Glutamatergic neuron (in vitro differentiated cells): ENCODE results near the gene CBFB. TPM values are rescaled to one million over a fixed set of nuclear protein-coding genes. Genes with fewer than 3 reads are reported as not detected.

Experiments used
- DNase-seq: peaks from one replicate; pipeline ENCODE4 v3.0.0; 2022
- H3K27ac Mint-ChIP-seq: one replicate; pipeline ENCODE4 v1.8.0; 2020; ENCODE audit warnings: mild to moderate bottlenecking, mixed read lengths, inconsistent platforms; ENCODE audit not compliant: unreplicated experiment
- H3K27me3 Mint-ChIP-seq: one replicate; pipeline ENCODE4 v1.8.0; 2020; ENCODE audit warnings: mild to moderate bottlenecking, moderate library complexity, mixed read lengths, inconsistent platforms; ENCODE audit not compliant: unreplicated experiment
- H3K36me3 Mint-ChIP-seq: one replicate; pipeline ENCODE4 v1.8.0; 2020; ENCODE audit warnings: mild to moderate bottlenecking, mixed read lengths, inconsistent platforms; ENCODE audit not compliant: unreplicated experiment
- H3K4me1 Mint-ChIP-seq: one replicate; pipeline ENCODE4 v1.8.0; 2020; ENCODE audit warnings: mild to moderate bottlenecking, low read depth, mixed read lengths, inconsistent platforms; ENCODE audit not compliant: unreplicated experiment
- H3K4me3 Mint-ChIP-seq: one replicate; pipeline ENCODE4 v1.8.0; 2020; ENCODE audit warnings: mild to moderate bottlenecking, mixed read lengths, inconsistent platforms; ENCODE audit not compliant: unreplicated experiment
- H3K9me3 Mint-ChIP-seq: one replicate; pipeline ENCODE4 v1.8.0; 2020; ENCODE audit warnings: mild to moderate bottlenecking, moderate library complexity, mixed read lengths, inconsistent platforms; ENCODE audit not compliant: unreplicated experiment
- CTCF ChIP-seq: fragments of 200-600 bp; sonication (generic); IDR thresholded peaks from one replicate; pipeline ENCODE4 v1.5.0; 2021; ENCODE audit not compliant: partially characterized antibody, unreplicated experiment
- total RNA-seq: library from RNA; stranded (reverse); fragmentation: NEBNext Ultra II Directional; extraction: Animal tissue kit (Norgen Biotek cat#: 25700); gene quantifications from one replicate; pipeline ENCODE4 v1.2.1, GENCODE V29; 2021; ENCODE audit not compliant: unreplicated experiment

Gene CBFB
- total RNA-seq, 1 donor from 2014 or later, result 168 TPM

- Mint-ChIP-seq H3K27me3 (peaks cover 4% of the 10 kb centered on the region), H3K4me3 (peak overlapping the region; percentile 59), H3K4me1 (peaks cover 19% of the 10 kb centered on the region), H3K27ac (no peak overlapping the region), H3K36me3 (no peaks in the 10 kb centered on the region), H3K9me3 (peaks cover 6% of the 10 kb centered on the region)
- no peak for TF ChIP-seq CTCF
- DNase-seq, result no peak
Measured at GRCh38 chr16:67027046-67027445, 1.9 kb upstream of the CBFB start.

GRCh38 chr16:67028167-67028695 lies 718 bp upstream of the CBFB start:
- Mint-ChIP-seq H3K27ac (peak overlapping the region; percentile 28), H3K9me3 (peaks cover 6% of the 10 kb centered on the region), H3K4me3 (peak overlapping the region; percentile 64), H3K27me3 (peaks cover 4% of the 10 kb centered on the region), H3K36me3 (no peaks in the 10 kb centered on the region), H3K4me1 (peaks cover 16% of the 10 kb centered on the region)
- TF ChIP-seq CTCF, result no peak
- no peak for DNase-seq

- H3K27ac Mint-ChIP-seq, result peak overlapping the region; percentile 77
- peak overlapping the region; percentile 90 for H3K4me3 Mint-ChIP-seq
Measured at GRCh38 chr16:67029254-67030096, 526 bp downstream of the CBFB start.

GRCh38 chr16:67030221-67030962 lies 1.4 kb downstream of the CBFB start:
- DNase-seq, result no peak
- Mint-ChIP-seq H3K36me3 (no peaks in the 10 kb centered on the region), H3K4me1 (peaks cover 24% of the 10 kb centered on the region), H3K4me3 (peak overlapping the region; percentile 90), H3K27ac (peak overlapping the region; percentile 77), H3K27me3 (peaks cover 4% of the 10 kb centered on the region), H3K9me3 (peaks cover 4% of the 10 kb centered on the region)
- no peak for TF ChIP-seq CTCF

More at GRCh38 chr16:67029254-67030096, 526 bp downstream of the CBFB start:
- no peak for TF ChIP-seq CTCF
- peak; percentile 35 for DNase-seq
- Mint-ChIP-seq H3K9me3 (peaks cover 4% of the 10 kb centered on the region), H3K36me3 (no peaks in the 10 kb centered on the region), H3K4me1 (peaks cover 18% of the 10 kb centered on the region), H3K27me3 (peaks cover 4% of the 10 kb centered on the region)
